Left lung (tissue), 10 donors: Measurements from ENCODE around the gene HHAT. TPM values are rescaled to one million over a fixed set of nuclear protein-coding genes. Genes with fewer than 3 reads are reported as not detected.

ENCODE experiments used
- ATAC-seq: fragments of 200-7000 bp; cut with Tn5 transposase; one replicate; pipeline ENCODE4 v1.9.1; 2020; ENCODE audit warnings: moderate library complexity
- DNase-seq, 4 donors: peaks; one replicate each; pipeline ENCODE4 v3.0.0-alpha.2; 2013 to 2020
- H3K27ac ChIP-seq, 2 donors: fragments of 200-600 bp; sonication (generic) in 1 of 2; one replicate each; pipeline versions ENCODE4 v1.5.0 to v1.8.0; 2020 to 2021
- H3K27me3 ChIP-seq, 2 donors: fragments of 200-600 bp; sonication (generic) in 1 of 2; one replicate each; pipeline versions ENCODE4 v1.5.0 to v1.8.0; 2020 to 2021
- H3K36me3 ChIP-seq, 2 donors: fragments of 200-600 bp; sonication (generic) in 1 of 2; one replicate each; pipeline versions ENCODE4 v1.5.0 to v1.8.0; 2020 to 2021
- H3K4me1 ChIP-seq, 2 donors: fragments of 200-600 bp; one replicate each; pipeline ENCODE4 v1.8.0; 2021
- H3K4me3 ChIP-seq, 2 donors: fragments of 200-600 bp; sonication (generic) in 1 of 2; one replicate each; pipeline versions ENCODE4 v1.5.0 to v1.8.0; 2020 to 2021; ENCODE audit warnings: mild to moderate bottlenecking in 1 of 2
- H3K9me3 ChIP-seq, 2 donors: fragments of 200-600 bp; sonication (generic) in 1 of 2; one replicate each; pipeline versions ENCODE4 v1.5.0 to v1.8.0; 2020 to 2021
- CTCF ChIP-seq, 2 donors: fragments of 200-600 bp; sonication (generic) in 1 of 2; IDR thresholded peaks; one replicate each; pipeline versions ENCODE4 v1.5.0 to v1.8.0; 2021; ENCODE audit warnings: antibody characterized with exemption in 2 of 2
- intact Hi-C, 2 donors: fragments of 100-400 bp; cut with DNase I; formaldehyde crosslinking; loops; one replicate each; pipeline versions ENCODE4 v1.11.2 to v1.14.2; 2022
- polyA plus RNA-seq, 6 donors: library from polyadenylated mRNA; unstranded; fragments of 120-200 nt; gene quantifications; one replicate each; pipeline ENCODE4 v1.2.1, GENCODE V29; 2013; ENCODE audit not compliant: insufficient read length in 6 of 6
- total RNA-seq, 2 donors: library from RNA; stranded (reverse); fragmentation: NEBNext Ultra II Directional; extraction: Animal tissue kit (Norgen Biotek cat#: 25700); gene quantifications; one replicate each; pipeline ENCODE4 v1.2.1, GENCODE V29; 2021
- donor health status: DM: no; HTN: yes; CAD: no.
- donor health status: DM: no; HTN: no; CAD: no.

Gene HHAT
- total and polyA plus RNA-seq, 8 donors = 3.4 to 12.3 (median 10.8) TPM

- Histone ChIP-seq H3K36me3 (no peaks in the 10 kb centered on the region), H3K4me3 (no peak overlapping the region), H3K9me3 (no peaks in the 10 kb centered on the region), H3K27ac (no peak overlapping the region), H3K4me1 (no peaks in the 10 kb centered on the region), H3K27me3 (no peaks in the 10 kb centered on the region)
- ATAC-seq (no peak), DNase-seq (no peak)
- TF ChIP-seq CTCF (IDR thresholded peaks at IDR 0.05) = no peak
- intact Hi-C loops = no loop called here
These were observed 128.1 kb downstream of the HHAT start for GRCh38 chr1:210456731-210457255.

- Histone ChIP-seq H3K4me1 (no peaks in the 10 kb centered on the region), H3K4me3 (no peak overlapping the region), H3K27ac (no peak overlapping the region), H3K9me3 (no peaks in the 10 kb centered on the region), H3K36me3 (no peaks in the 10 kb centered on the region), H3K27me3 (no peaks in the 10 kb centered on the region)
- no peak for DNase-seq
- no peak for ATAC-seq
- TF ChIP-seq CTCF (IDR thresholded peaks at IDR 0.05) = no peak
- intact Hi-C loops = no loop called here
These were observed 128.9 kb downstream of the HHAT start for GRCh38 chr1:210457568-210457967.

DNA sequence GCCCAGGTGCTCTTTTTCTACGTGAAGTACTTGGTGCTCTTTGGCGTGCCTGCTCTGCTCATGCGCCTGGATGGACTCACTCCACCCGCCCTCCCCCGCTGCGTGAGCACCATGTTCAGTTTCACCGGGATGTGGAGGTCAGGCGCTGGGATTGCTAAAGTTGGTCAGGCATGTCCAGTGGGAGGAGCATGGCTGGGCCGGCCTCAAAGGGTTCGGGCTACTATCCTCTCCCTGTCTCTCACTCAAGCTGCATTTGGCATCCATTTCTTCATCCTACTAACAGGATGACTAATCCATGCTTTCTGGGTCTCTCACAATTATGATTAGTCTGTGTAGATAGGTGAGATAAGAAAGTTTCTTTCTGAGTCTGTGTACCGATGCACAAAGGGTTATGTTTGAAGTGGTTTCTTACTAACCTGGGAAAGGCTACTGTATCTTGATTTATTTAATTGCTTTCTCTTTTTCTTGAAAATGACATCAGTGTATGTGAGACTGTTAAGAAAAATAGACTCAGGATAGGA lies 135.9 kb downstream of the HHAT start:
- no peak overlapping the region for H3K4me3 ChIP-seq
- TF ChIP-seq CTCF (IDR thresholded peaks at IDR 0.05) = no peak
- H3K4me1 ChIP-seq = no peaks in the 10 kb centered on the region
- ATAC-seq (peak; percentile 96), DNase-seq (peak in 2 of 4 donors; percentile 85 to 88)
- H3K9me3 ChIP-seq = no peaks in the 10 kb centered on the region
- H3K36me3 ChIP-seq = no peaks in the 10 kb centered on the region
- H3K27ac ChIP-seq = no peak overlapping the region
- intact Hi-C loops = no loop called here
- H3K27me3 ChIP-seq = no peaks in the 10 kb centered on the region

- H3K27me3 ChIP-seq = no peaks in the 10 kb centered on the region
- no peak for TF ChIP-seq CTCF (IDR thresholded peaks at IDR 0.05)
- no peak overlapping the region for H3K27ac ChIP-seq
- DNase-seq (no peak), ATAC-seq (no peak)
- H3K9me3 ChIP-seq = no peaks in the 10 kb centered on the region
- H3K4me3 ChIP-seq = no peak overlapping the region
- no peaks in the 10 kb centered on the region for H3K4me1 ChIP-seq
- intact Hi-C loops = no loop called here
- no peaks in the 10 kb centered on the region for H3K36me3 ChIP-seq
These were observed 136.4 kb downstream of the HHAT start for GRCh38 chr1:210465150-210465549.

- Histone ChIP-seq H3K9me3 (no peaks in the 10 kb centered on the region), H3K27ac (no peak overlapping the region), H3K4me1 (no peaks in the 10 kb centered on the region), H3K27me3 (no peaks in the 10 kb centered on the region), H3K36me3 (no peaks in the 10 kb centered on the region), H3K4me3 (no peak overlapping the region)
- DNase-seq = no peak
- intact Hi-C loops = no loop called here
- no peak for ATAC-seq
- no peak for TF ChIP-seq CTCF (IDR thresholded peaks at IDR 0.05)
These were observed 138.8 kb downstream of the HHAT start for GRCh38 chr1:210467440-210468043.
